ENCODE data around the gene ARHGAP8.

Gene ARHGAP8

DNA sequence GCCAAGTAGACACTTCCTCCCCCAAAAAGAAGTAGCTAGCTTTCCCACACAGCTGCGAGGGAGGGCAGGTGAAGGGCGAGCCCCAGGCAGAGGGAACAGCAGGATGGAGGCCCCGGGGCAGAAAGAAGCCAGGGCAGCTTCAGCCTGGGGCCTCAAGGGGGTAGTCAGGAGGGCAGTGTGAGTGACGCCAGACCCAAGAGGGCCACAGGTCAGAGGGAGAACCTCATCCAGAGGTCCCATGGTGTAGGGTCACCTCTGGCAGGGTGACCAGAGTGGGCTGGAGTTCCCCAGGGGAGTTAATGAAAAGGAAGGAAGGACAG lies 41.2 kb upstream of the ARHGAP8 start:
- peak overlapping the region; percentile 41 for H3K27ac ChIP-seq (ENCODE audit: low read depth, low read length)
- peak overlapping the region in 1 of 5 donors; percentile 41 for H3K9ac ChIP-seq (ENCODE audit: low read length in 5 of 5)
- H3K36me3 ChIP-seq (ENCODE audit: control insufficient read depth in 5 of 5, insufficient read depth in 5 of 5, low read length in 5 of 5), result peaks cover 0 to 25% (median 12%) of the 10 kb centered on the region in 5 donors
- no peak overlapping the region for H3K4me3 ChIP-seq (ENCODE audit: low read depth in 1 of 5, low read length in 5 of 5)
- H3K9me3 ChIP-seq (ENCODE audit: control insufficient read depth in 5 of 5, low read length in 5 of 5), result no peaks in the 10 kb centered on the region
- no peaks in the 10 kb centered on the region for H3K27me3 ChIP-seq (ENCODE audit: control insufficient read depth in 5 of 5, insufficient read depth in 4 of 5, low read length in 5 of 5)
- H3K4me1 ChIP-seq (ENCODE audit: control insufficient read depth in 5 of 5, insufficient read depth in 5 of 5, low read length in 5 of 5), result peaks cover 5 to 50% (median 36%) of the 10 kb centered on the region in 5 donors

- no peak overlapping the region for H3K4me3 ChIP-seq (ENCODE audit: low read depth in 1 of 5, low read length in 5 of 5)
- H3K9ac ChIP-seq (ENCODE audit: low read length in 5 of 5), result peak overlapping the region in 2 of 5 donors; percentile 3 to 35
- peaks cover 0 to 32% (median 17%) of the 10 kb centered on the region in 5 donors for H3K36me3 ChIP-seq (ENCODE audit: control insufficient read depth in 5 of 5, insufficient read depth in 5 of 5, low read length in 5 of 5)
- peak overlapping the region; percentile 41 for H3K27ac ChIP-seq (ENCODE audit: low read depth, low read length)
- no peaks in the 10 kb centered on the region for H3K9me3 ChIP-seq (ENCODE audit: control insufficient read depth in 5 of 5, low read length in 5 of 5)
- H3K4me1 ChIP-seq (ENCODE audit: control insufficient read depth in 5 of 5, insufficient read depth in 5 of 5, low read length in 5 of 5), result peaks cover 5 to 50% (median 36%) of the 10 kb centered on the region in 5 donors
- no peaks in the 10 kb centered on the region for H3K27me3 ChIP-seq (ENCODE audit: control insufficient read depth in 5 of 5, insufficient read depth in 4 of 5, low read length in 5 of 5)
Observed at GRCh38 chr22:44711690-44712555, 40.5 kb upstream of the ARHGAP8 start.

DNA sequence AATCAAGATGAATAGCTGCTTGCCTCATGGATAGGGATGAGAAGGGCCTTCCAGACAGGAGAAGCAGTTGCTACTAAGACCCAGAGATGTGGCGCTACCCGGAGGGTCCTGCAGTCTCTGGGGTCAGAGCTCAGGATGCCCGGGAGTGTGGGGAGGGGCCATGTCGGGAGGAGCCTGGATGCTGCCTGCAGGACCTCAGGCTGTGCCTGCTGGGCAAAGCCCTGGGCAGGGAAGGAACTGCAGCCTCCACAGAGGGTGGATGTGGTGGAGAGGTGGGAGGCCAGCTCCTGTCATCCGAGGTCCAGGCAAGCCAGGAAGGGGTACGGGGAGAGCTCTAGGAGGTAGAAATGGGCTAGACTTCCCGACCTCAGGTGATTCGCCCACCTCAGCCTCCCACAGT lies 39.4 kb upstream of the ARHGAP8 start:
- H3K27me3 ChIP-seq (ENCODE audit: control insufficient read depth in 5 of 5, insufficient read depth in 4 of 5, low read length in 5 of 5), result no peaks in the 10 kb centered on the region
- peaks cover 0 to 37% (median 17%) of the 10 kb centered on the region in 5 donors for H3K36me3 ChIP-seq (ENCODE audit: control insufficient read depth in 5 of 5, insufficient read depth in 5 of 5, low read length in 5 of 5)
- peaks cover 5 to 50% (median 36%) of the 10 kb centered on the region in 5 donors for H3K4me1 ChIP-seq (ENCODE audit: control insufficient read depth in 5 of 5, insufficient read depth in 5 of 5, low read length in 5 of 5)
- no peak overlapping the region for H3K9ac ChIP-seq (ENCODE audit: low read length in 5 of 5)
- no peak overlapping the region for H3K4me3 ChIP-seq (ENCODE audit: low read depth in 1 of 5, low read length in 5 of 5)
- H3K9me3 ChIP-seq (ENCODE audit: control insufficient read depth in 5 of 5, low read length in 5 of 5), result no peaks in the 10 kb centered on the region
- no peak overlapping the region for H3K27ac ChIP-seq (ENCODE audit: low read depth, low read length)

GRCh38 chr22:44714703-44715350 lies 37.5 kb upstream of the ARHGAP8 start:
- no peaks in the 10 kb centered on the region for H3K27me3 ChIP-seq (ENCODE audit: control insufficient read depth in 5 of 5, insufficient read depth in 4 of 5, low read length in 5 of 5)
- no peak overlapping the region for H3K4me3 ChIP-seq (ENCODE audit: low read depth in 1 of 5, low read length in 5 of 5)
- H3K9me3 ChIP-seq (ENCODE audit: control insufficient read depth in 5 of 5, low read length in 5 of 5), result no peaks in the 10 kb centered on the region
- H3K36me3 ChIP-seq (ENCODE audit: control insufficient read depth in 5 of 5, insufficient read depth in 5 of 5, low read length in 5 of 5), result peaks cover 4 to 40% (median 26%) of the 10 kb centered on the region in 5 donors
- H3K9ac ChIP-seq (ENCODE audit: low read length in 5 of 5), result peak overlapping the region in 1 of 5 donors; percentile 56
- H3K4me1 ChIP-seq (ENCODE audit: control insufficient read depth in 5 of 5, insufficient read depth in 5 of 5, low read length in 5 of 5), result peaks cover 5 to 50% (median 35%) of the 10 kb centered on the region in 5 donors
- no peak overlapping the region for H3K27ac ChIP-seq (ENCODE audit: low read depth, low read length)

DNA sequence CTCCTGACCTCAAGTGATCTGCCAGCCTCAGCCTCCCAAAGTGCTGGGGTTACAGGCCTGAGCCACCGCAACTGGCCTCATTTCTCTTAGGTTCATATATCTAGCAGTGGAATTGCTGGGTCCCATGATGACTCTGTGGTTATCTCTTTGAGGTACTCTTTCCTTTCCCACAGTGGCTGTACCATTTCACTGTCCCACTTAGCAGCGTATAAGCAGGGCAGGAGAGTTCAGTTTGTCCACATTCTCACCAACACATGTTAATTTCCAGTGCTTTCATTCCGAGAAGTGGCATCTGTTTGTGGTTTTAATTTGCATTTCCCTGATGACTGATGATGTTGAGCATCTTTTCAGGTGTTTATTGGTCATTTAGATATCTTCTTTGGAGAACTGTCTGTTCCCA lies 34.0 kb upstream of the ARHGAP8 start:
- no peak overlapping the region for H3K4me3 ChIP-seq (ENCODE audit: low read depth in 1 of 5, low read length in 5 of 5)
- no peaks in the 10 kb centered on the region for H3K9me3 ChIP-seq (ENCODE audit: control insufficient read depth in 5 of 5, low read length in 5 of 5)
- peaks cover 4 to 63% (median 52%) of the 10 kb centered on the region in 5 donors for H3K36me3 ChIP-seq (ENCODE audit: control insufficient read depth in 5 of 5, insufficient read depth in 5 of 5, low read length in 5 of 5)
- H3K9ac ChIP-seq (ENCODE audit: low read length in 5 of 5), result no peak overlapping the region
- no peak overlapping the region for H3K27ac ChIP-seq (ENCODE audit: low read depth, low read length)
- H3K27me3 ChIP-seq (ENCODE audit: control insufficient read depth in 5 of 5, insufficient read depth in 4 of 5, low read length in 5 of 5), result no peaks in the 10 kb centered on the region
- peaks cover 4 to 17% (median 14%) of the 10 kb centered on the region in 5 donors for H3K4me1 ChIP-seq (ENCODE audit: control insufficient read depth in 5 of 5, insufficient read depth in 5 of 5, low read length in 5 of 5)

DNA sequence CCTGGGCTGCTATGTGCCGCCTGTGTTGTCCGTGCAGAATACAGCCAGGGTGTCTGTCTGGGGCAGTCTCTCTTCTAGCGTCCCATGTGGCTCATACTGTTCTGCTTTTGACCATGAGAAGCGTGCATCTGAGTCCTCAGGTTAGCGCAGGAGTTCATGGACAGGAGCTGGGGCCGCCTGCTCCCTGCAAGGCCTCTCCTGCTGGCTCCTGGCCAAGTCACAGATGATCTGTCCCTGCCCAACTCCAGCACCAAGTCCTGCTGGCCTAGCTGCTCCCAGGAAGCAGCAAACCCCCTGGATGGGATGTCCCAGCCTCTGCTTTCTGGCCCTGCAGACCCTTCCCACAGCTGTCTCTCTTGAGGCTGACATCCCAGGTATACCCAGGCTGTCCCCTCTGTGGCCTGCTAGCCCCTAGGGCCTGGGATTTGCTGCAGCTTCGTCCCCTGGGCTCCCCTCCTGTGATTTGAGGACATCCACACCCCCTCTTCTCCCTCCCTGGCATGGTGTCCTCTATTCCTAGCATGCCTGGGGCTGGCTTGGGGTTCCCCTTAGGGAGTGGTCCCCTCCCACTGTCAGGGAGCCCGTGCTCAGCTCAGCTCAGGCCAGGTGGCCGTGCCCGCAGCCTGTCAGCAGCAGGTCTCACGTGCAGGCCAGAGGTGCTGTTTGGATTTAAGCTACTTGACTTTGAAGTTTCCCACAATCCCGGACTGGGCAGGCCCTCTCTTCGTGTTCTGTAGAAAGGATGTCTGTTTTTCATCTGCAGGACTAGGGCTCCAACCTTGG lies 32.6 kb upstream of the ARHGAP8 start:
- H3K9ac ChIP-seq (ENCODE audit: low read length in 5 of 5), result no peak overlapping the region
- H3K27ac ChIP-seq (ENCODE audit: low read depth, low read length), result no peak overlapping the region
- H3K4me3 ChIP-seq (ENCODE audit: low read depth in 1 of 5, low read length in 5 of 5), result no peak overlapping the region
- H3K4me1 ChIP-seq (ENCODE audit: control insufficient read depth in 5 of 5, insufficient read depth in 5 of 5, low read length in 5 of 5), result peaks cover 4 to 7% (median 7%) of the 10 kb centered on the region in 5 donors
- peaks cover 4 to 63% (median 53%) of the 10 kb centered on the region in 5 donors for H3K36me3 ChIP-seq (ENCODE audit: control insufficient read depth in 5 of 5, insufficient read depth in 5 of 5, low read length in 5 of 5)
- no peaks in the 10 kb centered on the region for H3K27me3 ChIP-seq (ENCODE audit: control insufficient read depth in 5 of 5, insufficient read depth in 4 of 5, low read length in 5 of 5)
- H3K9me3 ChIP-seq (ENCODE audit: control insufficient read depth in 5 of 5, low read length in 5 of 5), result no peaks in the 10 kb centered on the region

- Histone ChIP-seq H3K9ac (ENCODE audit: low read length in 5 of 5) (no peak overlapping the region), H3K27me3 (ENCODE audit: control insufficient read depth in 5 of 5, insufficient read depth in 4 of 5, low read length in 5 of 5) (no peaks in the 10 kb centered on the region), H3K9me3 (ENCODE audit: control insufficient read depth in 5 of 5, low read length in 5 of 5) (no peaks in the 10 kb centered on the region), H3K4me3 (ENCODE audit: low read depth in 1 of 5, low read length in 5 of 5) (no peak overlapping the region), H3K36me3 (ENCODE audit: control insufficient read depth in 5 of 5, insufficient read depth in 5 of 5, low read length in 5 of 5) (peaks cover 4 to 64% (median 53%) of the 10 kb centered on the region in 5 donors), H3K4me1 (ENCODE audit: control insufficient read depth in 5 of 5, insufficient read depth in 5 of 5, low read length in 5 of 5) (no peaks in the 10 kb centered on the region), H3K27ac (ENCODE audit: low read depth, low read length) (no peak overlapping the region)
Observed at GRCh38 chr22:44721213-44721612, 31.2 kb upstream of the ARHGAP8 start.

DNA sequence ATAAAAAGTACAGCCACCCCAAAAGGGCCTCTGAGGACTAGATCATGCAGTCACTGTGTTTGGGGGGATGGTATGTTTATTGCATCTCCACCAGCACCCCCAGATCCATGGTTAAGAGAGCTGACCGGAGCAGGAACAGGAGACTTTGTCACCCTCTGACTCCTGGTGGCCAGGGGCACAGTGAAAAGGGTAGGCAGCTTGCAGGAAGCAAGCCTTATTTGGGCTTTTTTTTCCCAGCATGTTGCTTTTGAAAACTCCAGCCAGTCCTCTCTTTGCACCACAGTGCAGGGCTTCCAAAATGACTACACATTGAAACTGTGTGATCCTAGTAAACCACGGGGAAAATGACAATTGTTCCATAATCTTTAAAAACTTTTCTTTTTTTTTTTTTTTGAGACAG lies 29.8 kb upstream of the ARHGAP8 start:
- H3K36me3 ChIP-seq (ENCODE audit: control insufficient read depth in 5 of 5, insufficient read depth in 5 of 5, low read length in 5 of 5), result peaks cover 4 to 69% (median 59%) of the 10 kb centered on the region in 5 donors
- H3K9me3 ChIP-seq (ENCODE audit: control insufficient read depth in 5 of 5, low read length in 5 of 5), result no peaks in the 10 kb centered on the region
- no peak overlapping the region for H3K4me3 ChIP-seq (ENCODE audit: low read depth in 1 of 5, low read length in 5 of 5)
- no peak overlapping the region for H3K27ac ChIP-seq (ENCODE audit: low read depth, low read length)
- H3K4me1 ChIP-seq (ENCODE audit: control insufficient read depth in 5 of 5, insufficient read depth in 5 of 5, low read length in 5 of 5), result no peaks in the 10 kb centered on the region
- H3K27me3 ChIP-seq (ENCODE audit: control insufficient read depth in 5 of 5, insufficient read depth in 4 of 5, low read length in 5 of 5), result peaks cover 0 to 2% (median 0%) of the 10 kb centered on the region in 5 donors
- no peak overlapping the region for H3K9ac ChIP-seq (ENCODE audit: low read length in 5 of 5)

DNA sequence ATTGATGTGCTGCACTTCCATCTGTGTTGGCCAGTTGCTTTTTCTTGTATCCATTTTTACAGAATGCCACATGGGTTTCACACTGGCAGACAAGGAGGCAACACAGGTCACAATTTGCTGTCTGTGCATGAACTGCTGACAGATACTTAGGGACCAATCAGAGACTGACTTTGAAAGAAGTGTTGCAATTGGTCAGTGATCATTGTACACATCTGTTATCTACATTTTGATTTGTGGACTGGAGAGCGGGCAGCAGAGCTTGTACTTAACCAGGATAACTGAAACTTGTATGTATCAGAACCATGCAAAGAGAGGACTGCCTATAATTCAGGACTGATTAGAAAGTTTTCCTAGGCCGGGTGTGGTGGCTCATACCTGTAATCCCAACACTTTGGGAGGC lies 28.6 kb upstream of the ARHGAP8 start:
- H3K4me3 ChIP-seq (ENCODE audit: low read depth in 1 of 5, low read length in 5 of 5), result no peak overlapping the region
- H3K27ac ChIP-seq (ENCODE audit: low read depth, low read length), result no peak overlapping the region
- no peaks in the 10 kb centered on the region for H3K9me3 ChIP-seq (ENCODE audit: control insufficient read depth in 5 of 5, low read length in 5 of 5)
- peaks cover 0 to 2% (median 0%) of the 10 kb centered on the region in 5 donors for H3K27me3 ChIP-seq (ENCODE audit: control insufficient read depth in 5 of 5, insufficient read depth in 4 of 5, low read length in 5 of 5)
- peaks cover 0 to 67% (median 60%) of the 10 kb centered on the region in 5 donors for H3K36me3 ChIP-seq (ENCODE audit: control insufficient read depth in 5 of 5, insufficient read depth in 5 of 5, low read length in 5 of 5)
- no peak overlapping the region for H3K9ac ChIP-seq (ENCODE audit: low read length in 5 of 5)
- H3K4me1 ChIP-seq (ENCODE audit: control insufficient read depth in 5 of 5, insufficient read depth in 5 of 5, low read length in 5 of 5), result peaks cover 0 to 12% (median 6%) of the 10 kb centered on the region in 5 donors

All from subcutaneous abdominal adipose tissue (tissue), 5 donors.